Iris pigment epithelial cell (primary cell): Measurements from ENCODE around the gene NQO2.
"Not testable (repeated sequence)": the region's sequence is repeated elsewhere in the genome, so short reads cannot be mapped to it uniquely, and the experiment has no call there.

Source experiments
- DNase-seq: peaks from one replicate; pipeline ENCODE4 v3.0.0-alpha.2; 2011; ENCODE audit warnings: low read depth

NQO2 gene

DNA sequence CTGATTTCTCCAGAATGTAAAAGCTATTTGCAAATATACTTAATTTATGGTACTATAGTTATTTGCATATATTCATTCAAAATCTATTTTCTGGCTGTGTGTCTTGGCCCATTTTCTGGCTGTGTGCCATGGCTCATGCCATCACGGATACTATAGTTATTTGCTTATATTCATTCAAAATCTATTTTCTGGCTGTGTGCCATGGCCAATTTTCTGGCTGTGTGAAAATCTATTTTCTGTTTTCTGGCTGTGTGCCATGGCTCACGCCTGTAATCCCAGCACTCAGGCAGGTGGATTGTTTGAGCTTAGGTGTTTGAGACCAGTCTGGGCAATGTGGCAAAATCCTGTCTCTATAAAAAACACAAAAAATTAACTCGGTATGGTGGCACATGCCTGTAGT lies 39.7 kb downstream of the NQO2 start:
- DNase-seq = no peak

DNA sequence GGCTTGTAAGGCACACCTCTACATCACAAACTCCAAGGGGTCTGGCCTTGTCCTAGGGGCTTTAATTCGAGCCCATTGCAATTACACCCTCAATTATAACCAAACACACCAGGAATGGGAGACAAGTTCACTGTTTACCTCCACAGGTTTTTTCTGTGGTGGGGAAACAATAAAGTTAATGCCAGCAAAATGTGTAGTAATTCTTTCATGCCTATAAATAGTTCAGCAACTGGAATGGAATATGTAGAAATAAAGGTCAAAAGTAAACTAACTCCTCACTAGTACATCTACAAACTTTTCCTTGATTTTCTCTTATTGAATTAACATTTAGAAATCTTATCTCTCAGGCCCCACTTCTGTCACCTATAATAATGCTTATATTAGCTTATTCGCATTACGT lies 41.5 kb downstream of the NQO2 start:
- DNase-seq = no peak

DNA sequence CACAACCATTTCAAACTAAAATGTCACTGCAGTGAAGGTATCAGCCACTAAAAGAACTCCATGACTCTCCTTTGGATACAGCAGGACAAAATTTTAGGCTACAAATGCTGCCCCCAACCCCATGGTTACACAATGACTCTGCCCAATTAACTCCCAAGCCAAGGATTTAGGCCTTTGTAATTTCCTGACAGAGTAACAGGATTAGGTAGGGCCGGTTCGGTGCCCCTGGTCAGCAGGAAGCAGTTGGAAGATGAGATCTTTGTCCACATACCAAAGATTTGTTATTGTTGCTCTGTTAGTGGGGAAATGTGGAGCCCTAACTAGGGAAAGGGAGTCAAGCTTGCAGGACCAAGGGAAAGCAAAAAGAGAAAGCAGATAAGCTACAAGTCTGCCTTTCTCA lies 41.9 kb downstream of the NQO2 start:
- DNase-seq = no peak

DNA sequence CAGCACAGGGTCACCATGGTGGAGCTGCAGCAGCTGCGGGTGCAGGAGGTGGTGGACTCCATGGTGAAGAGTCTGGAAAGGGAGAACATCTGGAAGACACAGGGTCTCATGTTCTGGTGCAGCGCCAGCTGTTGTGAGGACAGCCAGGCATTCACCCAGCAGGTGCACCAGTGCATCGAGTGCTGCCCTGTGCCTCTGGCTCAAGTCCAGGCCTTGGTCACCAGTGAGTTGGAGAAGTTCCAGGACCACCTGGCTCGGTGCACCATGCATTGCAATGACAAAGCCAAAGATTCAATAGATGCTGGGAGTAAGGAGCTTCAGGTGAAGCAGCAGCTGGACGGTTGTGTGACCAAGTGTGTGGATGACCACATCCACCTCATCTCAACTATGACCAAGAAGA lies 45.7 kb downstream of the NQO2 start:
- no peak for DNase-seq

DNA sequence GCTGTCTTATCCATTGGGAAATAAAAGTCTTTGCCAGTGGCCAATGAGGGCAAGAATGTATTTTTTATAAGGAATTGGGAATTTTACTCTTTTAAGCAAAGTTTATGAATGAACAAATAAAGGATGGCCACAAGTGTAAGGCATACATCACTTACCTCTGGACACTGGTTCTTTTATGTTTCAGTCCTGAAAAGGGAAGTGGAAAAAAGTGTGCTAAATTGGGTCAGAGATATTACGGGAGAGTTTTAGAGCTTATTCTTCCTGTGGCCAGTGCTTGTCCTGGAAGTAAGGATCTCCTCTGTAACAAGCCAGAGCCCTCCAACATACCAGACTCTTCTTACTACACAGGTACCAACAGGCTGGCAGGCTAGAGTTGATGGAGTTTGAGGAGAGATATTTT lies 46.1 kb downstream of the NQO2 start:
- DNase-seq = no peak

DNA sequence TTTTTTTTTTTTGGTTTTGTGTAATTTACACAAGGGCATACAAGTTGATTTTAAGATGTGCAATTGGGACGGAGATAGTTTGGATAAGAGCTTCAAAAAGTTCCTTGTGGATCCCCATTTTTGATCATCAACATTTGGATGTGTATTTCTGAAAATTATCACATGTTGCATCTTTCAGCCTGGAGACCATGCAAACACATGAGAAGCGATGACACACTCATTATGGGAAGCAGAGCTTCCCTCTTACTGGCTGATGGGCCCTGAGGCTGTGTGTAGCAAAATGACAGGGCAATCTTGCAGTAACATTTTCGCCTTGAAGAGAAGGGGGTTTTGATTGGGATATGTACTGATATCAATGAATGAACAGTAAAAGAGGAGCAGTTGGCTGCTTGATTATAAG lies 46.6 kb downstream of the NQO2 start:
- no peak for DNase-seq

DNA sequence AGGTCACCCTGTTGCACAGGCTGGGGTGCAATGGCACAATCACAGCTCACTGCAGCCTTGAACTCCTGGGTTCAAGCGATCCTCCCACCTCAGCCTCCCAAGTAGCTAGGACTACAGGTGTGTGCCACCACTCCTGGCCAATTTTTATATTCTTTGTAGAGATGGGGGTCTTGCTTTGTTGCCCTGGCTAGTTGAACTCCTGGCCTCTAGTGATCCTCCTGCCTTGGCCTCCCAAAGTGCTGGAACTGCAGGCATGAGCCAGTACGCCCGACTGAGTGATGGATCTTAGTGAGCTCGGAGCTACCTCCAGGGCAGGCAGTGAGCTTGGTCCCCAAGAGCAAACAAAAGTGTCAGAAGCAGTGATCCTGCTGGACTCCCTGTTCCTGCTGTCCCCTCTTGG lies 48.3 kb downstream of the NQO2 start:
- not testable (repeated sequence) for DNase-seq

DNA sequence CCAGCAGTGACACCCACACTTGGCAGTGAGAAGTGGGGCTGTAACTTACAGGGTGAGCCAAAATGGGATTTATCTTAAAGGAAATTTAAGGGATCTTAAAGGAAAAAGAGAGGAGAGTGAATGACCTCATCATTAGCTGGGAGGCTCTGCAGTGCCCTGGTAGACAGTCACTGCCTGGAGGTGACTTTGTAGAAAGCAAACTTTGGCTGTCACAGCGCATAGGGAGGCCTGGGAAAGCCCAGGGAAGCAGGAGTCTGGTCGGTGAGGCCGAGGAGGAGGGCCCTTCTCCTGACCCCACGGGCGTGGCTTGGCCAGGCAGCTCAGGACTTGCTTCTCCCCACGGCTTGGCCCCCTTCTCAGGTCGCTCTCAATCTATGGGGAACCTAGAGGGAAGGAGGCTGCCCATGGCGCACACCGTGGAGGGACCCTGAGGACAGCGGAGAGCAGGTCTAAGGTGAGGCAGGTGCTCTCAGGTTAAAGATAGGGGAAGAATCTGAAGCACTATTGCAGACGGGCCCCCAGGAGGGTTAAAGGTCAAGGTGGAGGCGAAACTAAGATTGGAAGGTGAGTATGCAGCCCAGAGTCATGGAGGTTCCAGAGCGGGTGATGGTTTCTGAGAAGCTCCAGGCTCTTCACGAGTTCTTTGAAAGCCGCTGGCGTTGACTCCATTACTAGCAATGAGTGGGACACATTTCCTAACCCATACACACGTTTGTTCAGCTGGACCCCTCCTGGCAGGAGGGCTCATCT lies 53.0 kb downstream of the NQO2 start:
- DNase-seq = no peak

DNA sequence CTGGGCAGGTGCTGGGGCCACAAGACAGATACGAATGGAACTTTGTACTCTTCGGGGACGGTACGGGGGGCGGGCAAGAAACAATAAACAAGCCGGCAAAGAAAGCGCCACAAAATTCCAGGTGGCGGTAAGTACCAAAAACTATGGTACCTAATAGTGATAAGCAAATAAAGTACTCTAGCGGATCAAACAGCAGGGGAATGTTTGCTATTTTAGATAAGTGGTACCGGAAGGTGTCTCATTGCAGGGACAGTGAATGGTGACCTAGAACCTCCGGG lies 53.5 kb downstream of the NQO2 start:
- DNase-seq = no peak

DNA sequence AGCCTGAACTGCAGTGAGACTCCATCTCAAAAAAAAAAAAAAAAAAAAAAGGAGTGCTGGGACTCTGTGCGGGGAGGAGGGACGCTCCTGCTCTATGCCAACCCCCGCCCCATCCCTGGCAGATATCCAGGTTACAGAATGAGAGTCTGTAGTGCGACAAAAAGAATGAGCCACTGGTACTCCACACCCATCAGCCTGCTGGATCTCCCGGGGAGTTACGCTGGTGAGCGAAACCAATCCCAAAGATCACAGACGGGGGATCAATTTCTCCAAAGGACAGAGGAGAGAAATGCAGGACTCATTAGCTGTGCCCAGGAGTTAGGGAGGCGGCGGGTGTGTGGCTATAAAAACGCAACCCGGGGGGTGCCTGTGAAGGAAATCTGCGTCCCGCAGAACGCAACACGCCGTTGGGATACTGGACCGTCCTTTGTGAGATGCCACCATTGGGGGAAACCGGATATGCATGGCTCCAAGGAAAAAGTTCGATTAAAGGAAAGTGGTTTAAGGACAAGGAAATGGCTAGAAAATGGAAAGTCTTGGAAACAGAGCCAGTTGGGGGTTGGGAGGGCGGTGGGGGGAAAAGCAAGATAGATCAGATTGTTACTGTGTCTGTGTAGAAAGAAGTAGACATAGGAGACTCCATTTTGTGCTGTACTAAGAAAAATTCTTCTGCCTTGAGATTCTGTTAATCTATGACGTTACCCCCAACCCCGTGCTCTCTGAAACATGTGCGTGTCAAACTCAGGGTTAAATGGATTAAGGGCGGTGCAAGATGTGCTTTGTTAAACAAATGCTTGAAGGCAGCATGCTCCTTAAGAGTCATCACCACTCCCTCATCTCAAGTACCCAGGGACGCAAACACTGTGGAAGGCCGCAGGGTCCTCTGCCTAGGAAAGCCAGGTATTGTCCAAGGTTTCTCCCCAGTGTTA lies 54.8 kb downstream of the NQO2 start:
- DNase-seq = not testable (repeated sequence)

DNA sequence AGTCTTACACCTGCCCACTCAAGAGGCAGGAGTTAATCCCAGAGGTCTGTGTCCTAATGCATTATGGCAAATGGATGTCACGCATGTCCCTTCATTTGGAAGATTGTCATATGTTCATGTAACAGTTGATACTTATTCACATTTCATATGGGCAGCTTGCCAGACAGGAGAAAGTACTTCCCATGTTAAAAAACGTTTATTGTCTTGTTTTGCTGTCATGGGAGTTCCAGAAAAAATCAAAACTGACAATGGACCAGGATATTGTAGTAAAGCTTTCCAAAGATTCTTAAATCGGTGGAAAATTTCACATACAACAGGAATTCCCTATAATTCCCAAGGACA lies 55.4 kb downstream of the NQO2 start:
- DNase-seq = not testable (repeated sequence)

DNA sequence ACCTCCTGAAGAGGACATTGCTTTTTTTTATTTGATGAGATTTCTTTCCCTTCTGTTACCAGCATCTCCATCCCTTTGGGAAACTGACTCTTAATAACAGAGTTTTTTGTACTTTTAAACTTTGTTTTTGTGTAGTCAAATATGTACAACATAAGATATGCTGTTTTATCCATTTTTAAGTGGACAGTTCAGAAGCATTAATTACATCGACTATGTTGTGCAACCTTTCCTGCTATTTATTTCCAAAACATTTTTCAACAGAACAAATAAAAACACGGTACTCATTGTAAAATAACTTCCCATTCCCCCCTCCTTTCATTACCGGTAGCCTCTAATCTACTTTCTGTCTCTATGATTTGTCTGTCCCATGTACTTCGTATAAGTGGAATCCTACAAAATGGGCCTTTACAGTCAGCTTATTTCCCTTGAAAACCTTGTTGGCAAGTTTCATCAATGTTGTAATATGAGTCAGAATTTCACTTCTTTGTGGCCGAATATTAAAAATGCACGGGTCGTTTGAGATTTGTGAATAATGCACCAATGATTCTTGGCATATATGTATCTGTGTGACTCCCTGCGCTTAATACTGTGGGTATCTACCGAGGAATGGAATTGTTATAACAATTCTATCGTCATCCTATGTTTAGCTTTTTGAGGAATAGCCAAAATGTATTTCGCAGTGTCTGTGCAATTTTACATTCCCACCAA lies 57.5 kb downstream of the NQO2 start:
- no peak for DNase-seq

DNA sequence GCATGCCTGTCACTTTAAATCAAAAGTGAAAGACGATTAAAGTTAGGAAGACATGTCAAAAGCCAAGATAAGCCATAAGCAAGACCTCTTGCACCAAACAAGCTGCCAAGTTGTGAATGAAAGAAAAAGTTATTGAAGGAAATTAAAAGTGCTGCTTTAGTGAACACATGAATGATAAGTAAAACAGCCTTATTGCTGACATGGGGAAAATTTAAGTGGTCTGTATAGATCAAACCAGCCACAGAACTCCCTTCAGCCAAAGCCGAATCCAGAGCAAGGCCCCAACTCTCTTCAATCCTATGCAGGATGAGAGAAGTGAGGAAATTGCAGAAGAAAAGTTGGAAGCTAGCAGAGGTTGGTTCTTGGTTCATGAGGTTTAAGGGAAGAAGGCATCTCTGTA lies 59.3 kb downstream of the NQO2 start:
- DNase-seq = no peak

DNA sequence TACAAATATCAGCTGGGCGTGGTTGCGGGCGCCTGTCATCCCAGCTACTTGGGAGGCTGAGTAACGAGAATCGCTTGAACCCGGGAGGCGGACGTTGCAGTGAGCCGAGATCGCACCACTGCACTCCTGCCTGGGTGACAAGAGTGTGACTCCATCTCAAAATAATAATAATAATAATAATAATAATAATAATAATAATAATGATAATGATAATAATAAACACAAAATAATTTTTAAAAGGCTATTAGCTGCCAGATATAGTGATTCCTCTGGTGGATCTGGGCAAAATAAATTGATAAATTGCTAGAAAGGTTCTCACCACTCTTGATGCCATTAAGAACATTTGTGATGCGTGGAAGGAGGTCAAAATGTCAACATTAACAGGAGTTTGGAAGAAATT lies 60.4 kb downstream of the NQO2 start:
- not testable (repeated sequence) for DNase-seq

DNA sequence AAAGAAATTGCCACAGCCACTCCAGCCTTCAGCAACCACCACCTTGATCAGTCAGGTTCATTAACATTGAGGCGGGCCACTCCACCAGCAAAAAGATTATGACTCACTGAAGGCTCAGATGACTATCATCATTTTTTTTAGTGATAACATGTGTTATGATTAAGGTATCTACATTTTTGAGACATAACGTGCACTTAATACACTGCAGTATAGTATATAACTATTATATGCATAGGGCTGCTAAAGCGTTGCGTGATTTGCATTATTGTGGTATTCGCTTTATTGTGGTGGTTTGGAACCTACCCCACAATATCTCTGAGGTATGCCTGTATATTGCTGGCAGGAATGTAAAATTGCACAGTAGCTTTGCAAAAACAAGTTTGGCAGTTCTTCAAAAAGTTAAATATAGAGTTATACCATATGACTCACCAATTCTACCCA lies 61.8 kb downstream of the NQO2 start:
- peak; percentile 83 for DNase-seq

DNA sequence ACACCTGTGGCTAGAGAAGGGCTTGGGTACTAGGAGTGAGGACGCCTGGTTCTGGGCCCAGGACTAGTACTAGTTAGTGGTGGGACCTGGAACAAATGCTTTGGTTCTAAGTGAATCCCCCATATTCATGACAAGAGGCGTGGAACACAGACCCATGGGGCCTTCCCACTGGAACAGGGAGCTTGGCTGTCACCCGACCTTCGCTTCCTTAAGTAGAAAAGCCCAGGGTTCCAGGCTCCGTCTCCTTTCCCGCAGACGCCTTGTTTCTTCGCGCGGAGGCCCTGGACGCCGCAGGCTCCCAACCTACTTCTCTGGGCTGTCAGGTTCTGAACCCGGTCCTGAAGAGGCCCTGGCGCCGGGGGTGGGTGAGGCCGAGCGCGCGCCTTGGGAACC lies 63.6 kb downstream of the NQO2 start:
- not testable (repeated sequence) for DNase-seq

DNA sequence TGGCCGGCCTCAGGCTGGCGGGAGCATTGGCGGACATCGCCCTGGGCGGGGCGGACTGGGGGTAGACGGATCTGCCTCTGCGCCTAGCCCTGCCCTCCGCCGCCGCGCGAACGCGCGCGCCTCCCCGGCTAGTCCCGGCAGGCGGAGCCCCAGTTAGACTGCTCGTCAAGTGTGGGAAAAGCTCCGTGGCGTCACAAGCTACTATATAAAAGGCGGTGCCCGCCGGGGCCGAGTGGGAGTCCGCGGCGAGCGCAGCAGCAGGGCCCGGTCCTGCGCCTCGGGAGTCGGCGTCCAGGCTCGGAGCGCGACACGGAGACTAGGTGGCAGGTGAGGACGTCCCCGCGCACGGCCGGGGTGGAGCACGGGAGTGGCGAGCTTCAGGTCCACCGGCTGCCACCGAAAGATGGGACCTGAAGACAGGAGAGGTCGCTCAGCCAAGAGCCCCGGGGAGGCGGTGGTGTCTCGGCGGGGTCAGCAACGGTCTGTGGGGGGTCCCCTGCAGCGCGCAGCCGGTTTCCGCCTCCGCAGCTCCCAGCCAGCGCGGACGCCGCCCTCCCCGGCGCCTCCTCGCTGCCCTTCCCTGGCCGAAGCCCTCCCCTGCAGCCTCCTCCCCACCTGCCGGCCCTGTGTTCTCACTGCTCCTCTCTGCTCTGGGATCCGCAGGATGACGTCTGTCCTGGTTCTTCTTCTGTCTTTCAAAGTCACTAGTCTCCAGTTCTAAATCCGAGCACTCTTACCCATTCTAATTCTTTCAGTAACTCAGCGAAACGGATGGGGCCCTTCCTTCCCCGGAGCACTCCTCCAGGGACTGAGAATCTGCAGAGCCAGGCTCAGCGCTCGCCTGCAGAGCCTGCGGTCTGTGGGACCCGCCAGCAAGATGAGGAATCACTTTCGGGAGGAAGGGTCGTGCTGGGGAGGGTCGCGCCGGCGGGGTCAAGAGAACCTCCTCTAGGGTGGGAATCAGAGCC lies 64.3 kb downstream of the NQO2 start:
- peak; percentile 84 for DNase-seq

DNA sequence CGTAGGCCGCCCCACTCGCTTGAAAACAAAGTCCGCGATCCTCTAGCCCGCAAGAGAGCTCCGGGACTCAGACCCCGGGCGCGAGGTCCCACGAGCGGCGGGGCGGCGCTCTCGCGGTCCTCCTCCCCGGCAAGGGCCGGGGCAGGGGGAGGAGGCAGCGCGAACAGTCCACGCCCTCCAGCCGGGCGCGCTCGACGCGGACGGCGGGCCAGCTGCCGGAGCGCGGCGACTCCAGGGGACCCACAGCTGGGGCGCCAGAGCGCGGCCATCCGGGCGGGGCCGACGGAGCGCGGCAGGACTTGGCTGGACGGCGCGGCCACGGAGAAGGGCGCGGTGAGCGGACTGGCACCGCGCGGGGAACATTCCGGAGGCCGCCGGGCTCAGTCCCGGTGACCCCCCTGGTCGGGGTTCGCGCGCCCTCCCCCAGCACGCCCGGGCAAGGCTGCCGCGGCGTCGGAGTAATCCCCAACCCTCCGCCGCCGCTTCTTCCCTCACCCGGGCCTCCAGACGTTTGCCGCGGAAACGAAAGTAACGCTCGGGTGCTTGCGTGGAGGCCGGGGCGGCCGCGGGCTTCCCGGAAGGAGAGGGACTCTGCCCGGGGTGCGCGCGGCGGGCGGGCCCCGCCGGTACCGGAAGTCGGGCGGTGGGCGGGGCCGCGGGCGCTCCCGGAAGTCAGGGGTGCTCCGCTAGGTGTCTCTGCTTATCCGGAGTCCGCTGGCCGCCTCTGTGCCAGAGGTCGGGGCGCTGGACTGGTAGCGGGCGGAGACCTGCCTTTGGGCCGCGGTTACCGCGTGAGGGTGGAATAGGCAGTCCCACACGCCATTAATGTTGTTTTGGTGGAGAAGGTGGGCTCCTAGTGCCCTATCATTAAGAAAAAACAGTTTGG lies 68.9 kb downstream of the NQO2 start, which contains the start of gene RIPK1:
Gene RIPK1, plus strand, starts transcription at position 166 of the 886 bp plus-strand sequence. CDS start 8,330 bp downstream, outside the sequence.
- peak; percentile 89 for DNase-seq
